Gastrocnemius medialis (tissue), 4 donors: ENCODE measurements around the gene PAQR8. TPM values are rescaled to one million over a fixed set of nuclear protein-coding genes. Genes with fewer than 3 reads are reported as not detected.

Experiments
- ATAC-seq, 2 donors: fragments of 150-250 bp; one replicate each; pipeline ENCODE4 v1.9.1; 2016
- DNase-seq, 2 donors: peaks; one replicate each; pipeline ENCODE4 v3.0.0-alpha.2; 2019
- H3K27ac ChIP-seq, 4 donors: fragments of 200-600 bp; sonication (generic); 1 replicate in 1 of 4; 2 replicates in 3 of 4; pipeline ENCODE4 v1.5.1; 2016 to 2018; ENCODE audit warnings: mild to moderate bottlenecking in 2 of 4, moderate library complexity in 1 of 4
- H3K27me3 ChIP-seq, 3 donors: fragments of 200-600 bp; sonication (generic) in 2 of 3; 1 replicate in 1 of 3; 2 replicates in 2 of 3; pipeline versions ENCODE4 v1.5.1 to v1.6.0; 2016 to 2019; ENCODE audit warnings: mild to moderate bottlenecking in 1 of 3, moderate library complexity in 1 of 3
- H3K36me3 ChIP-seq, 2 donors: fragments of 200-600 bp; sonication (generic) in 1 of 2; one replicate each; pipeline ENCODE4 v1.5.1; 2017 to 2018
- H3K4me1 ChIP-seq, 2 donors: fragments of 200-600 bp; sonication (generic) in 1 of 2; one replicate each; pipeline ENCODE4 v1.5.1; 2016 to 2017; ENCODE audit warnings: mild to moderate bottlenecking in 2 of 2
- H3K4me3 ChIP-seq, 4 donors: fragments of 200-600 bp; sonication (generic) in 3 of 4; 1 replicate in 1 of 4; 2 replicates in 3 of 4; pipeline ENCODE4 v1.5.1; 2016 to 2019; ENCODE audit warnings: mild to moderate bottlenecking in 2 of 4
- H3K9me3 ChIP-seq, 3 donors: fragments of 200-600 bp; sonication (generic) in 2 of 3; 1 replicate in 1 of 3; 2 replicates in 2 of 3; pipeline ENCODE4 v1.5.1; 2016 to 2019
- CTCF ChIP-seq, 5 experiments: fragments of 450-650 bp in 3 of 5; fragments of 200-600 bp in 2 of 5; sonication (generic) in 2 of 5; IDR thresholded peaks in 4 of 5; conservative IDR thresholded peaks in 1 of 5; 1 replicate in 4 of 5; 2 replicates in 1 of 5; pipeline ENCODE4 v1.5.1; 2016 to 2019; ENCODE audit warnings: antibody characterized with exemption in 5 of 5, mild to moderate bottlenecking in 3 of 5, moderate library complexity in 3 of 5
- POLR2A ChIP-seq, 2 donors: fragments of 450-650 bp; IDR thresholded peaks; one replicate each; pipeline ENCODE4 v1.6.1; 2017; ENCODE audit warnings: antibody characterized with exemption in 2 of 2, mild to moderate bottlenecking in 2 of 2, moderate library complexity in 2 of 2
- in situ Hi-C, 4 donors: fragments of 200-750 bp; cut with MboI; loops; one replicate each; pipeline versions ENCODE4 v1.15.0 to v1.8.0; 2017; ENCODE audit warnings: low sequenced_read_pairs in 4 of 4
- intact Hi-C: fragments of 100-400 bp; cut with DNase I; formaldehyde crosslinking; loops from one replicate; pipeline ENCODE4 v1.15.1; 2023; ENCODE audit warnings: low total_unique reads
- total RNA-seq, 4 donors: library from RNA; depleted of rRNA; stranded (reverse); fragments of >200 nt; gene quantifications; one replicate each; pipeline versions ENCODE4 v1.1.0 to v1.2.3, GENCODE V29; 2016

PAQR8 gene
- total RNA-seq, 4 donors from 2014 or later: 0.39 to 1.1 (median 0.72) TPM

GRCh38 chr6:52317841-52318581 is 43.9 kb upstream of the PAQR8 start:
- TF ChIP-seq CTCF (IDR thresholded peaks at IDR 0.05 in 4 of 5, conservative IDR thresholded peaks at IDR 0.05 in 1 of 5) (no peak), POLR2A (IDR thresholded peaks at IDR 0.05) (no peak)
- Histone ChIP-seq H3K4me1 (no peaks in the 10 kb centered on the region), H3K36me3 (no peaks in the 10 kb centered on the region), H3K27me3 (no peaks in the 10 kb centered on the region), H3K27ac (no peak overlapping the region), H3K4me3 (no peak overlapping the region), H3K9me3 (no peaks in the 10 kb centered on the region)
- ATAC-seq (no peak), DNase-seq (no peak)
- in situ Hi-C loops: no loop called here
- intact Hi-C loops: no loop called here

- intact Hi-C loops (no loop called here), in situ Hi-C loops (no loop called here)
- H3K9me3 ChIP-seq: no peaks in the 10 kb centered on the region
- H3K36me3 ChIP-seq: no peaks in the 10 kb centered on the region
- H3K4me1 ChIP-seq: no peaks in the 10 kb centered on the region
- H3K4me3 ChIP-seq: no peak overlapping the region
- no peaks in the 10 kb centered on the region for H3K27me3 ChIP-seq
- H3K27ac ChIP-seq: no peak overlapping the region
- TF ChIP-seq CTCF (IDR thresholded peaks at IDR 0.05 in 4 of 5, conservative IDR thresholded peaks at IDR 0.05 in 1 of 5) (no peak), POLR2A (IDR thresholded peaks at IDR 0.05) (no peak)
- ATAC-seq: no peak
- DNase-seq: no peak
Observed at GRCh38 chr6:52324189-52324588, 37.8 kb upstream of the PAQR8 start.

GRCh38 chr6:52325695-52326471 is 36.1 kb upstream of the PAQR8 start:
- TF ChIP-seq CTCF (IDR thresholded peaks at IDR 0.05 in 4 of 5, conservative IDR thresholded peaks at IDR 0.05 in 1 of 5) (no peak), POLR2A (IDR thresholded peaks at IDR 0.05) (no peak)
- H3K27ac ChIP-seq: no peak overlapping the region
- ATAC-seq (no peak), DNase-seq (no peak)
- H3K27me3 ChIP-seq: no peaks in the 10 kb centered on the region
- intact Hi-C loops (no loop called here), in situ Hi-C loops (no loop called here)
- no peaks in the 10 kb centered on the region for H3K4me1 ChIP-seq
- H3K36me3 ChIP-seq: no peaks in the 10 kb centered on the region
- no peak overlapping the region for H3K4me3 ChIP-seq
- H3K9me3 ChIP-seq: no peaks in the 10 kb centered on the region

- Histone ChIP-seq H3K36me3 (no peaks in the 10 kb centered on the region), H3K27ac (no peak overlapping the region), H3K27me3 (no peaks in the 10 kb centered on the region), H3K4me1 (no peaks in the 10 kb centered on the region), H3K9me3 (no peaks in the 10 kb centered on the region), H3K4me3 (no peak overlapping the region)
- ATAC-seq (no peak), DNase-seq (no peak)
- in situ Hi-C loops: no loop called here
- no peak for TF ChIP-seq CTCF (IDR thresholded peaks at IDR 0.05 in 4 of 5, conservative IDR thresholded peaks at IDR 0.05 in 1 of 5)
- TF ChIP-seq POLR2A (IDR thresholded peaks at IDR 0.05): no peak
- intact Hi-C loops: no loop called here
Observed at GRCh38 chr6:52326540-52327364, 35.2 kb upstream of the PAQR8 start.
